Stimulated activated CD8-positive, alpha-beta memory T cell treated with anti-CD3 and anti-CD28 coated beads, Interleukin-7, amount 100 ng/mL, for 24 hours (primary cell): ENCODE data around the gene CD164L2.
"Not testable (repeated sequence)": the region's sequence is repeated elsewhere in the genome, so short reads cannot be mapped to it uniquely, and the experiment has no call there.

Source experiments
- DNase-seq: peaks from one replicate; pipeline ENCODE4 v3.0.0-alpha.2; 2020; ENCODE audit warnings: low read depth

CD164L2 gene

DNA sequence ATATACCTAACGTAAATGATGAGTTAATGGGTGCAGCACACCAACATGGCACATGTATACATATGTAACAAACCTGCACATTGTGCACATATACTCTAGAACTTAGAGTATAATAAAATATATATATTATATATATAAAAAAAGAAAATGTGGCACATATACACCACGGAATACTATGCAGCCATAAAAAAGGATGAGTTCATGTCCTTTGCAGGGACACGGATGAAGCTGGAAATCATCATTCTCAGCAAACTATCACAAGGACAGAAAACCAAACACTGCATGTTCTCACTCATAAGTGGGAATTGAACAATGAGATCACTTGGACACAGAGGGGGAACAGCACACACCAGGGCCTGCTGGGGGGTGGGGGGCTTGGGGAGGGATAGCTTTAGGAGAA, 1.7 kb upstream of the CD164L2 start:
- DNase-seq, result not testable (repeated sequence)

DNA sequence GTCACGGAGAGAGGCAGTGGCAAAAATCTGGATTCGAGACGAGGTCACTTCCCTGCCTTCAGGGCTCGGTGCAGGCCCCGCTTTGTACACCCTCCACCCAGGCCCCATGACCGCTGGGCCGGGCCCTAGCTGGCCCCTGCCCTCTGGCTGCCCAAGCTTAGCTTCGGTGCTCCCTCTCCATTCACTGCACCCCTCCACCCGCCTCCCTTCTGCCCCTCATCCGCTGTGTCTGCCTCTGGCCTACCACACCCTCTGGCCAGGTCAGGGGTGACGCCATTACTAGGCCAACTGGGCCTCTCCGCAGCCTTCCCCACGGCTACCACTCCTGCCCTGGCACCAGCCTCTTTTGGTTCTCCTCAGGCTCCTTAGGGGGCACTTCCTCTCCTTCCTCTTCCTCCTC, 528 bp upstream of the CD164L2 start:
- no peak for DNase-seq

- DNase-seq, result no peak
These were observed 967 bp downstream of the CD164L2 start for GRCh38 chr1:27381969-27382762.

- no peak for DNase-seq
These were observed 2.1 kb downstream of the CD164L2 start for GRCh38 chr1:27380766-27381733.

- DNase-seq, result no peak
These were observed 2.9 kb downstream of the CD164L2 start for GRCh38 chr1:27380224-27380623.

GRCh38 chr1:27379564-27380122, 3.5 kb downstream of the CD164L2 start:
- no peak for DNase-seq

GRCh38 chr1:27377760-27378495, 5.2 kb downstream of the CD164L2 start:
- no peak for DNase-seq

GRCh38 chr1:27374362-27375086, 8.6 kb downstream of the CD164L2 start, which contains the start of gene FCN3:
Gene FCN3 (minus strand): TSS chr1:27374824. CDS start chr1:27374818, 6 bp downstream.
- DNase-seq, result no peak

DNA sequence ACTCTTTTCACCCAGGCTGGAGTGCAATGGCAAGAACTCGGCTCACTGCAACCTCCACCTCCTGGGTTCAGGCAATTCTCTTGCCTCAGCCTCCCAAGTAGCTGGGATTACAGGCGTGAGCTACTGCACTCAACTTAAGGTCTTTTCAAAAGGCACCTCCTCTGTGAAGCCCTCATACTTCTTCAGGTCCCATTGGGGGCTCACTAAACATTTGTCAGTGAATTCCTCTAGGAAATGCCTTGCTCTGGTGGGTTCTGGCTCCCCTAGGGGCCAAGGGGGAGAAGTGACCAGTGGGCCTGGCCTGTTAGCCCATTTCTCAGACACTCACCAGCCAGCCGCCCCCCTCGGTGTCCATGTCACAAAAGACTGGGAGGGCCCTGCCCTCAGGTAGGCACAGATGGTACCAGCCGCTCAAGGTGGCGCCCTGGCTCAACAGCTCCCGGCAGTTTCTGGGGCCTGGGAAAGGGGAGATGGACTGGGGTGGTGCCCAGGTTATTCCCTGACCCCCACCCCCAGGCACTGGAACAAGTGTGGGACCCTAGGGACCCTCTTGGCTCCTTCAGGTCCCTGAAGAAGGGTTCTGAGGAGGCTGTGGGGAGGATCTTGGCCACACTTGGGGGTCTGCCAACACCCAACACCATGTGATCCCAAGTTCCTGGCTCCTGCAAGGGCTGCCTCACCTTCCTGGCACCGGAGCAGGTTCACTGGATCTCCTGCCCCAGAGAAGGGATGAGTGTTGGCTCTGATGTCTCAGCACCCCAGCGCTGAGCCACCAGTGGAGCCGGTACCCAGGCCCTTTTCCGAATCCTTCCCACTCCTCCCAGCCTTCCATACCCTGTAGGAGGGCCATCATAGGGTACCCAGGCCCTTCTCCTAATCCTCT, 10.1 kb downstream of the CD164L2 start:
- DNase-seq, result no peak

DNA sequence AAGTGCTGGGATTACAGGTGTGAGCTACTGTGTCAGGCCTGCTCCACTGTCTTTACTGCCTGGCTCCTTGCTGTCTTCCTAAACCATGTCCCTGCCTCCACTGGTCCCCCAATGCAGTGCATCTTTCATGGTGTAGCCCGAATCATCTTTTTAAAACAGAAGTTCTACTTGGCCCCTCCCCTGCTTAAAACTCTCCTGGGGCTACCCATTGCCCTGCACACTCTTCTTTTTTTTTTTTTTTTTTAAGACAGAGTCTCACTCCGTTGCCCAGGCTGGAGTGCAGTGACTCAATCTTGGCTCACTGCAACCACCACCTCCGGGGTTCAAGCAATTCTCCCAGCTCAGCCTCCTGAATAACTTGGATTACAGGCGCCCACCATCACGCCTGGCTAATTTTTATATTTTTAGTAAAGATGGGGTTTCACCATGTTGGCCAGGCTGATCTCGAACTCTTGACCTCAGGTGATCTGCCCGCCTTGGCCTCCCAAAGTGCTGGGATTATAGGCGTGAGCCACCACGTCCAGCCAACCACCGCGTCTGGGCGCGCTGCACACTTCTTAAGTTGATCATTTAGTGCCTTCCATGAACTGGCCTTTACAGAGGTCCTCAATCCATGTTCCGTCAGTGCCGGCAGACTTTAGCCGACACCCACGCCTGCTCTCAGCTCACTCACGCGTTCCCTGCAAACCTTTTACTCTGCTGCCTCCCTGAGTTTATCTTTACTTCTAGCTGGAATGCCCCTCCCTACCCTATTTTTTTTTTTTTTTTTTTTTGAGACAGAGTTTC, 10.9 kb downstream of the CD164L2 start:
- DNase-seq, result no peak

GRCh38 chr1:27368869-27369582, 14.1 kb downstream of the CD164L2 start:
- DNase-seq, result no peak

DNA sequence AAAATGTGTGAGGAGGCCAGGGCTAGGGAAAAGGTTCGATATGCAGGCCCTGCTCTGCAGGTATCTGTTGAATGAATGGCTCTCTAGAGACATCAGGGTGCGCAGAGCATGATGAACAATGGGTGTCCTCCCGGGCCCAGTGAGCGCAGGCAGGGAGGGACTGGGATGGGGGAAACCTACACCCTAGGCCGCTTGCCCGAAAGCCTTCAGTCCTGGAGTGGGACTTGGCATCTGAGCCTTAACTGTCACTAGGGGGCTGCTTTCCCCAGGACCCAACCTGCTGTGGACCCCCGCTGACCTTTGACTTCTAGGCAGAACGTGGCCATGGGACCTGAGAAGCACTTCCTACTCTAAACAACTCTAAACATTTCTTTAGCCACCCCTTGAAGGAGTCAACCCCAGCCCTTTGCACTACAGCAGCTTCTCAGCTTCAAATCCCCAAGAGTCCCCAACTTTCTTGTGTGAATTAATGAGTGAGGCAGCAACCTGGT, 15.9 kb downstream of the CD164L2 start:
- no peak for DNase-seq

GRCh38 chr1:27366411-27367159, 16.5 kb downstream of the CD164L2 start, which contains the start of gene MAP3K6:
Gene MAP3K6 (minus strand): TSS chr1:27366961. CDS start chr1:27366597, 364 bp downstream.
- DNase-seq, result no peak

GRCh38 chr1:27366113-27366410, 17.1 kb downstream of the CD164L2 start:
- DNase-seq, result peak; percentile 62

DNA sequence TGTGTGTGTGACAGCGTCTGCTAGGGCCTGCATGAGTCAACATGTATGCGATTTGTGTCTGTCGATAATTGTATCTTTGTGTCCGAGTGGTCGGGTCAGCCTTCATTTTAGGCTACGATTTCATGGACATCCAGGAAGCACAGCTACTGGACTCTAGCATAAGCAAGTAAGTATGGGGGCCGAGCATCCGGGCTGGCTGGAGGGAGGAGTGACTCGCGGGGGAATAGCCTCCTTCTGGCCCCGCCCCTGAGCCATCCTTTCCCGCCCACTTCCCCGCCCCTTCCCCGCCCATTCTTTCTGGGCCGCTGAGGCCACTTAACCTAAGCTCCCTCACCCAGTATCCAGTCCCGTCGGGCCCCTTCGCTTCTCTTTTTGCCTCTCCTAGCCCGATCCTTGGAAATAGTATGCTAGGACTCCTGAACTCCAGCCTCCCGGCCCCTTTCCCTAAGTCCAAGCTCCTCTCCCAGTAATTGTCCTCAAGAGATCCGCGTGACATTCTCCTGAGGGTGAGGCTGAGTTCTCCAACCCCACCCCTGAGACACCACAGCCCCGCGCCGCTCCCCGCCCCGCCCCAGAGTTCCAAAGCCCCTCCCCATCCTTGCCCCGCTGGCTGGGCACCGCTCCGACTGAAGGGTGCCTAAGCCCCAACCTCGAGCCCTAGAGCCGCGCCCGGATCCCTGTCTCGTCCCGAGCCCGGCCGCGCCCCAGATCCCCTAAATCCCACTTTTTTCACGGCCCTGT, 17.6 kb downstream of the CD164L2 start:
- DNase-seq, result peak; percentile 69

- DNase-seq, result no peak
These were observed 18.3 kb downstream of the CD164L2 start for GRCh38 chr1:27364696-27365371.
